ENCODE results near the gene ZNF598. TPM values are rescaled to one million over a fixed set of nuclear protein-coding genes. Genes with fewer than 3 reads are reported as not detected.

Gene ZNF598
- 10 to 100 TPM; 37.1 to 48.1 (median 40.7) TPM for total RNA-seq (2021; fragmentation: NEBNext Ultra II Directional; extraction: Animal tissue kit (Norgen Biotek cat#: 25700))
- long read RNA-seq, partial matches to known transcripts: 0 of 4 reads
- long read RNA-seq, other reads (novel, unspliced or antisense): 4 of 4 reads

DNA sequence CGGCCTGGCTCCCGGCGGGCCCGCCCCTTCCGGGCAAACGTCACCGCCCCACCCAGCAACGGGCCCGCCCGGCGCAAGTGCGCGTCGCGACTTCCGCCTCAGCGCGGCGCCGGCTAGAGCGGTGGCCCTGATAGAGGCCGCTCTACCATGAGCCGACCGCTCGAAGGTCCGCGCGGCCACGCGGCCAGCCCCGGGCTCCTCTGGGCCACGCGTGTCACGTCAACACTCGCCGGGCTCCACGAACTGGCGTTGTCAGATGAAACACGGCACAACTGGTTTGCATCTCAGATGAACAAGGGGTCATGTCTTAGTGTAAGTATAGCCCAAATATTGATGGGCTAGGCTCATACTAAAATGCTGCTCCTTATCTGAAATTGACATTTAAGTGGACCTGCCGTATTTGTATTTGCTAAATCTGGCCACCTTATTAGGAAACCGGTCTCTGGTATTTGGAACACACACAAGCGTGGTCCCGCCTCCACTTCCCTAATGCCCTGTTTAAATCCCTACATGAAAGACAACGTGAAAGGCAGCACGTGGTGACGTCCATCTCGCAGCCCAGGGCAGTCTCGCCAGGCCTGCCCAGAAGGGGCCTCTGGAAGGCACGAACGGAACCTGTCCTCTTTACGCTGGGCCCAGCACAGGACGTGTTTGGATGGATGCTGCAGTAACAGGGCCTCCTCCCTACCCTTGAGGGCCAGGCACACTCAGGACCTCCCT lies at the start of gene ZNF598:
TSS of gene ZNF598 (minus strand) at position 31 of the 720 bp plus-strand sequence.
- Mint-ChIP-seq H3K9me3 (no peaks in the 10 kb centered on the region), H3K27me3 (ENCODE audit: insufficient read depth) (peaks cover 2% of the 10 kb centered on the region; the same call in 1 of the 2 replicates), H3K4me3 (peak within 1 kb of the TSS; percentile 95), H3K4me1 (ENCODE audit: low read depth) (peaks cover 26% of the 10 kb centered on the region), H3K27ac (peak within 1 kb of the TSS; percentile 98), H3K36me3 (ENCODE audit: low read depth) (peaks cover 5% of the 10 kb centered on the region; the same call in 1 of the 2 replicates)
- DNase-seq: peak; percentile 74
- TF ChIP-seq CTCF (IDR thresholded peaks at IDR 0.05): 0 out of 2 replicates have a peak, but pooled peaks have one; percentile 10

DNA sequence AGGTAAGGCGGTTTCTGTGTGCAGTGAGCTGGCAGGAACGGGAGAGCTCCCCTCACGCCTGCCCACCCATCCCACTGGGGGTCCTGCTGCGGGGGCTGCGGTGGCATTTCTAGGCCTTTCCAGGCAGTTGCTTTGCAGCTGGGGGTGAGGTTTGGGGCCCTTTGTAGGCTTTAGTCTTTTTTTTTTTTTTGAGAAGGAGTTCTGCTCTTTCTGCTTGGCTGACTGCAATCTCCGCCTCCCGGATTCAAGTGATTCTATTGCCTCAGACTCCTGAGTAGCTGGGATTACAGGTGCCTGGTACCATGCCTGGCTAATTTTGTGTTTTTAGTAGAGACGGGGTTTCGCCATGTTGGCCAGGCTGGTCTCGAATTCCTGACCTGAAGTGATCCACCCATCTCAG lies 49.3 kb upstream of the ZNF598 start:
- DNase-seq: no peak
- no peak overlapping the region for H3K27ac Mint-ChIP-seq
- no peak for TF ChIP-seq CTCF (IDR thresholded peaks at IDR 0.05)
- no peak overlapping the region for H3K4me3 Mint-ChIP-seq
- H3K27me3 Mint-ChIP-seq (ENCODE audit: insufficient read depth): no peaks in the 10 kb centered on the region; the same call in 1 of the 2 replicates
- H3K4me1 Mint-ChIP-seq (ENCODE audit: low read depth): no peaks in the 10 kb centered on the region
- H3K9me3 Mint-ChIP-seq: no peaks in the 10 kb centered on the region
- H3K36me3 Mint-ChIP-seq (ENCODE audit: low read depth): no peaks in the 10 kb centered on the region

GRCh38 chr16:2058420-2058819 lies 48.8 kb upstream of the ZNF598 start:
- no peak for DNase-seq
- H3K4me3 Mint-ChIP-seq: no peak overlapping the region
- no peaks in the 10 kb centered on the region for H3K36me3 Mint-ChIP-seq (ENCODE audit: low read depth)
- H3K27me3 Mint-ChIP-seq (ENCODE audit: insufficient read depth): no peaks in the 10 kb centered on the region; the same call in 1 of the 2 replicates
- H3K27ac Mint-ChIP-seq: no peak overlapping the region
- no peaks in the 10 kb centered on the region for H3K9me3 Mint-ChIP-seq
- no peak for TF ChIP-seq CTCF (IDR thresholded peaks at IDR 0.05)
- no peaks in the 10 kb centered on the region for H3K4me1 Mint-ChIP-seq (ENCODE audit: low read depth)

- no peak overlapping the region; the same call in 1 of the 2 replicates for H3K27ac Mint-ChIP-seq
- H3K4me1 Mint-ChIP-seq (ENCODE audit: low read depth): no peaks in the 10 kb centered on the region
- H3K27me3 Mint-ChIP-seq (ENCODE audit: insufficient read depth): no peaks in the 10 kb centered on the region; the same call in 1 of the 2 replicates
- H3K36me3 Mint-ChIP-seq (ENCODE audit: low read depth): no peaks in the 10 kb centered on the region
- DNase-seq: no peak
- no peak overlapping the region for H3K4me3 Mint-ChIP-seq
- H3K9me3 Mint-ChIP-seq: no peaks in the 10 kb centered on the region
- no peak for TF ChIP-seq CTCF (IDR thresholded peaks at IDR 0.05)
These were observed 47.8 kb upstream of the ZNF598 start for GRCh38 chr16:2057438-2057837.

- peak; percentile 38; the same call in 1 of the 2 replicates for TF ChIP-seq CTCF (IDR thresholded peaks at IDR 0.05)
- Mint-ChIP-seq H3K27ac (no peak overlapping the region; the same call in 1 of the 2 replicates), H3K4me1 (ENCODE audit: low read depth) (no peaks in the 10 kb centered on the region), H3K27me3 (ENCODE audit: insufficient read depth) (no peaks in the 10 kb centered on the region; the same call in 1 of the 2 replicates), H3K4me3 (no peak overlapping the region), H3K36me3 (ENCODE audit: low read depth) (no peaks in the 10 kb centered on the region; the same call in 1 of the 2 replicates), H3K9me3 (no peaks in the 10 kb centered on the region)
- DNase-seq: no peak
These were observed 47.2 kb upstream of the ZNF598 start for GRCh38 chr16:2056681-2057407.
